Measurements from ENCODE around the gene DNAL1.
A peak's percentile ranks its signal among the peaks of the same experiment; 100 is the strongest.

Gene DNAL1

DNA sequence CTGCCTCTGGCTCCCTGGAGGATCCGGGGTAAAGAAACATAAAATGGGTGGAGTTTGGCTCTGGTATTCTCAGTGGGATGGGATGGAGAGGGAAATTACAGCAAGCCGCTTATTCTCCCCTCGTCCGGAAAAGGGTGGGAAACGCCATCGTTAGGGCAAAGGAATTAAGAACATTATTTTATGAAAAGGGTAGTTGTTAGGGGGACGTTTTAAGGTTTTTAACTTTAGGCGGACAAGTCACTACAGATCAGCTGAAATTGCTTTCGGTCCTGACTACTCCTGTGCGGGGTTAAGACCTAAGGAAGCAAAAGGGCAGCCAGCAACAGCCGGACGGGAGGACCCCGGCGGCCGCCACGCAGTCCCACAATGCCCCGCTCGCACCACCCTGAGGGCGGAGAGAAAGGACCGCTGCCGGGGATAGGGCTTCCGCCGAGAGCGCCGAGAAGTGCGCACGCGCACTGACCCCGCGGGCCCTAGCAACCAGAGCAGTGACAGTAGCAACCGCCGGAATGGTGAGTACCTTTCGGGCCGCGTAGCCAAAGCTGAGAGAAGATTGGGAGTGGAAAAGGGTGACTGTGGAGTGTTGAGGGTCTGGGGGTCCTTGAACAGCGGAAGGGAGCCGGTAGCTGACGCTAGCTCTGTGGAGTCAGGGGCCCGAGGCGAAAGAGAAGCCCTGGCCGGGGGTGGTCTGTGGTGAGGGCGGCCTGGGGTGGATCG lies at the start of gene DNAL1:
TSS of gene DNAL1 (plus strand) at position 456 of the 717 bp plus-strand sequence. CDS start at position 510, 54 bp downstream.
- POLR2A ChIA-PET: interaction anchor here (1.4 kb wide), 2 partner anchors 18 to 69 kb away, joined by 3 to 4 read pairs; partner anchors contain the start of gene PNMA1
- H3K4me1 ChIP-seq (ENCODE audit: control insufficient read depth, insufficient read depth, low read length): peaks cover 7% of the 10 kb centered on the region; the same call in 1 of the 2 replicates
- no peaks in the 10 kb centered on the region; a peak in 1 of 3 replicates for H3K36me3 ChIP-seq (ENCODE audit: control insufficient read depth in 2 of 2, insufficient read depth in 1 of 2, low read length in 2 of 2)
- peak within 1 kb of the TSS; percentile 93 for H3K4me3 ChIP-seq (ENCODE audit: low read depth, low read length)
- CTCF ChIA-PET: interaction anchor here (0.5 to 1.1 kb wide), 6 partner anchors 11 to 665 kb away, joined by 3 to 5 read pairs (median 3); no protein-coding TSS in a partner anchor
- peak within 1 kb of the TSS; percentile 60 for H3K27ac ChIP-seq (ENCODE audit: extremely low read depth, low read depth, low read length)
- no peaks in the 10 kb centered on the region for H3K9me3 ChIP-seq (ENCODE audit: control insufficient read depth, insufficient read depth, low read depth, low read length)
- TF ChIP-seq YY2 (tag by site-specific recombination; IDR thresholded peaks at IDR 0.05): peak; percentile 11; the same call in 1 of the 2 replicates
- no peak for TF ChIP-seq ZNF350 (tag by site-specific recombination; IDR thresholded peaks at IDR 0.05)
- TF ChIP-seq ZNF133 (tag by site-specific recombination; IDR thresholded peaks at IDR 0.05): no peak
- peak; percentile 30; the same call in 1 of the 2 replicates for TF ChIP-seq GLIS1 (tag by site-specific recombination; IDR thresholded peaks at IDR 0.05)
- no peak for TF ChIP-seq ZNF555 (tag by site-specific recombination; conservative IDR thresholded peaks at IDR 0.05)
- TF ChIP-seq GLIS2 (tag by site-specific recombination; IDR thresholded peaks at IDR 0.05): 0 out of 2 replicates have a peak, but pooled peaks have one; percentile 14
- peak; percentile 59; the same call in 1 of the 2 replicates for TF ChIP-seq KLF8 (tag by site-specific recombination; IDR thresholded peaks at IDR 0.05)
- no peak for TF ChIP-seq ZBTB7A (tag by site-specific recombination; IDR thresholded peaks at IDR 0.05; ENCODE audit: low read depth)
- TF ChIP-seq ZNF600 (tag by site-specific recombination; IDR thresholded peaks at IDR 0.05): 0 out of 2 replicates have a peak, but pooled peaks have one; percentile 22
- TF ChIP-seq ZNF660 (tag by site-specific recombination; IDR thresholded peaks at IDR 0.05): 0 out of 2 replicates have a peak, but pooled peaks have one; percentile 45
- no peak for TF ChIP-seq KLF16 (tag by site-specific recombination; IDR thresholded peaks at IDR 0.05)
- peak; percentile 63 for TF ChIP-seq ZXDB (tag by site-specific recombination; IDR thresholded peaks at IDR 0.05)
- TF ChIP-seq OSR2 (tag by site-specific recombination; IDR thresholded peaks at IDR 0.05): 0 out of 2 replicates have a peak, but pooled peaks have one; percentile 6
- TF ChIP-seq, protein P1, sequence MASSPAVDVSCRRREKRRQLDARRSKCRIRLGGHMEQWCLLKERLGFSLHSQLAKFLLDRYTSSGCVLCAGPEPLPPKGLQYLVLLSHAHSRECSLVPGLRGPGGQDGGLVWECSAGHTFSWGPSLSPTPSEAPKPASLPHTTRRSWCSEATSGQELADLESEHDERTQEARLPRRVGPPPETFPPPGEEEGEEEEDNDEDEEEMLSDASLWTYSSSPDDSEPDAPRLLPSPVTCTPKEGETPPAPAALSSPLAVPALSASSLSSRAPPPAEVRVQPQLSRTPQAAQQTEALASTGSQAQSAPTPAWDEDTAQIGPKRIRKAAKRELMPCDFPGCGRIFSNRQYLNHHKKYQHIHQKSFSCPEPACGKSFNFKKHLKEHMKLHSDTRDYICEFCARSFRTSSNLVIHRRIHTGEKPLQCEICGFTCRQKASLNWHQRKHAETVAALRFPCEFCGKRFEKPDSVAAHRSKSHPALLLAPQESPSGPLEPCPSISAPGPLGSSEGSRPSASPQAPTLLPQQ (tag by site-specific recombination; IDR thresholded peaks at IDR 0.05): peak; percentile 44; the same call in 1 of the 2 replicates
- no peak for TF ChIP-seq MYNN (tag by site-specific recombination; IDR thresholded peaks at IDR 0.05; ENCODE audit: borderline replicate concordance)
- peak; percentile 91 for TF ChIP-seq ZBTB17 (tag by site-specific recombination; IDR thresholded peaks at IDR 0.05)
- TF ChIP-seq ZSCAN30 (tag by site-specific recombination; IDR thresholded peaks at IDR 0.05): peak; percentile 29; the same call in 1 of the 2 replicates
- TF ChIP-seq, protein P2, sequence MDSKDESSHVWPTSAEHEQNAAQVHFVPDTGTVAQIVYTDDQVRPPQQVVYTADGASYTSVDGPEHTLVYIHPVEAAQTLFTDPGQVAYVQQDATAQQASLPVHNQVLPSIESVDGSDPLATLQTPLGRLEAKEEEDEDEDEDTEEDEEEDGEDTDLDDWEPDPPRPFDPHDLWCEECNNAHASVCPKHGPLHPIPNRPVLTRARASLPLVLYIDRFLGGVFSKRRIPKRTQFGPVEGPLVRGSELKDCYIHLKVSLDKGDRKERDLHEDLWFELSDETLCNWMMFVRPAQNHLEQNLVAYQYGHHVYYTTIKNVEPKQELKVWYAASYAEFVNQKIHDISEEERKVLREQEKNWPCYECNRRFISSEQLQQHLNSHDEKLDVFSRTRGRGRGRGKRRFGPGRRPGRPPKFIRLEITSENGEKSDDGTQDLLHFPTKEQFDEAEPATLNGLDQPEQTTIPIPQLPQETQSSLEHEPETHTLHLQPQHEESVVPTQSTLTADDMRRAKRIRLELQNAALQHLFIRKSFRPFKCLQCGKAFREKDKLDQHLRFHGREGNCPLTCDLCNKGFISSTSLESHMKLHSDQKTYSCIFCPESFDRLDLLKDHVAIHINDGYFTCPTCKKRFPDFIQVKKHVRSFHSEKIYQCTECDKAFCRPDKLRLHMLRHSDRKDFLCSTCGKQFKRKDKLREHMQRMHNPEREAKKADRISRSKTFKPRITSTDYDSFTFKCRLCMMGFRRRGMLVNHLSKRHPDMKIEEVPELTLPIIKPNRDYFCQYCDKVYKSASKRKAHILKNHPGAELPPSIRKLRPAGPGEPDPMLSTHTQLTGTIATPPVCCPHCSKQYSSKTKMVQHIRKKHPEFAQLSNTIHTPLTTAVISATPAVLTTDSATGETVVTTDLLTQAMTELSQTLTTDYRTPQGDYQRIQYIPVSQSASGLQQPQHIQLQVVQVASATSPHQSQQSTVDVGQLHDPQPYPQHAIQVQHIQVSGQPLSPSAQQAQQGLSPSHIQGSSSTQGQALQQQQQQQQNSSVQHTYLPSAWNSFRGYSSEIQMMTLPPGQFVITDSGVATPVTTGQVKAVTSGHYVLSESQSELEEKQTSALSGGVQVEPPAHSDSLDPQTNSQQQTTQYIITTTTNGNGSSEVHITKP (tag by site-specific recombination; IDR thresholded peaks at IDR 0.05): peak; percentile 86
- 0 out of 2 replicates have a peak, but pooled peaks have one; percentile 25 for TF ChIP-seq ZNF629 (tag by site-specific recombination; IDR thresholded peaks at IDR 0.05)
- 0 out of 2 replicates have a peak, but pooled peaks have one; percentile 26 for TF ChIP-seq ZNF501 (tag by site-specific recombination; IDR thresholded peaks at IDR 0.05)
- peak; percentile 94 for TF ChIP-seq ZNF335 (tag by site-specific recombination; conservative IDR thresholded peaks at IDR 0.05)
- TF ChIP-seq PRDM6 (tag by site-specific recombination; IDR thresholded peaks at IDR 0.05): no peak
- TF ChIP-seq SP7 (tag by site-specific recombination; IDR thresholded peaks at IDR 0.05): peak; percentile 48
- no peak for TF ChIP-seq ZBTB21 (tag by site-specific recombination; IDR thresholded peaks at IDR 0.05)
- no peak for TF ChIP-seq ZNF654 (tag by site-specific recombination; IDR thresholded peaks at IDR 0.05; ENCODE audit: low read depth)
- TF ChIP-seq ZNF214 (tag by site-specific recombination; IDR thresholded peaks at IDR 0.05; ENCODE audit: borderline replicate concordance): no peak
- TF ChIP-seq ZNF266 (tag by site-specific recombination; IDR thresholded peaks at IDR 0.05; ENCODE audit: low read depth): no peak
- peak; percentile 32; the same call in 1 of the 2 replicates for TF ChIP-seq YY1 (tag by site-specific recombination; IDR thresholded peaks at IDR 0.05)
- TF ChIP-seq BCL6B (tag by site-specific recombination; IDR thresholded peaks at IDR 0.05): no peak
- TF ChIP-seq ZNF423 (tag by site-specific recombination; IDR thresholded peaks at IDR 0.05): no peak
- TF ChIP-seq SP3 (tag by site-specific recombination; IDR thresholded peaks at IDR 0.05): peak; percentile 64

Data from HEK293 (cell line).